Measurements from ENCODE around the gene NOTUM. TPM values are rescaled to one million over a fixed set of nuclear protein-coding genes. Genes with fewer than 3 reads are reported as not detected.

Gene NOTUM
- total RNA-seq, result 0.27 TPM

DNA sequence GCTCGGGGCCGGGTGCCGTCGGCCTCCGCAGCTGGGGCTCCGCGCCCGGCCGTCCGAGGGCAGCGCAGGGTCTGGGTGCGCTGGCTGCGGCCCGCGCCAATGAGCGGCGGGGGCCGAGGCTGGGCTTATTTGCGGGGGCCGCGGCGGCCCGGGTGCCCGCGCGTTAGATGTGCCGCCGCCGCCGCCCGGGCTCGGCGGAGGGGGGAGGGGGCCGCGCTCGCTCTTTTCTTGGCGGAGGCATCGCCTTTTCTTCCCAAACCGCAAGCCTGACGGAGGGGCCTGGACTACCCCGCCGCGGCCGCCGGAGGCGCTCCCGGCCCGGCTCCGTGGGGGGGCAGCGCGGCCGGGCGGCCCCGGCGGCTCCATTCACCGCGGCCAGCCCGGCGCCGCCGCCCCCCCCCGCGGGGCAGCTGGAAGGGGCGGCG is at the start of gene NOTUM:
NOTUM (minus strand) TSS at position 101 of the 425 bp plus-strand sequence. CDS start 278 bp downstream, outside the sequence.
- peak in 2 of 3 donors; percentile 44 to 58 for DNase-seq (ENCODE audit: low read depth in 2 of 3, low spot score in 2 of 3)

DNA sequence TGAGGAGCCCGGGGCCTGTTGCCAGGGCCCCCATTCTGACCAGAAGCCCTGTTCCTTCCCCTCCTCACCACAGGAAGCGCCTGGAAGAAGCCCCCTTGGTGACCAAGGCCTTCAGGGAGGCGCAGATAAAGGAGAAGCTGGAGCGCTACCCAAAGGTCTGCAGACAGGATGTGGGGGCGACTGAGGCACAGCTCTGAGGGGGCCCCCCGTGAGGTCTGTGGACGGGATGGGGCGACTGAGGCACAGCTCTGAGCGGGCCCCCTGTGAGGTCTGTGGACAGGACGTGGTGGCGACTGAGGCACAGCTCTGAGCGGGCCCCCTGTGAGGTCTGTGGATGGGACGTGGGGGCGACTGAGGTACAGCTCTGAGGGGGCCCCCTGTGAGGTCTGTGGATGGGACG is 48.4 kb upstream of the NOTUM start:
- DNase-seq (ENCODE audit: low read depth in 2 of 3, low spot score in 2 of 3), result peak in 1 of 3 donors; percentile 23

DNA sequence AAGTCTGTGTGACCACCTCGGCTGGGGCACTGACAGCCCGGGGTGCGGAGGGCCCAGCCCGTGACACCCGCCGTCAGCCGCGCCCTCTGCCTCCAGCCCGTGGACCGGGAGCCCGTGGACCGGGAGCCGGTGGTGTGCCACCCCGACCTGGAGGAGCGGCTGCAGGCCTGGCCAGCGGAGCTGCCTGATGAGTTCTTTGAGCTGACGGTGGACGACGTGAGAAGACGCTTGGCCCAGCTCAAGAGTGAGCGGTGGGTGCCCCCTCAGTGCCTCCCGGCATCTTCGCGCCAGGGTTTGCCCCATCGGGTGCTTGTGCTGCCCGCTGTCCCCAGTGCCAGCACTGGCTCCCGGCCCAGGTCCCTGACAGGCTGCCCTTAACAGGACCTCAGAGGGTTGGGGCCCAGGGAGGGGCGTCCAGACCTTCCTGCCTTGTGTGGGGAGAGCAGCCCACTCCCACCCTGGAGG is 48.0 kb upstream of the NOTUM start:
- no peak for DNase-seq (ENCODE audit: low read depth in 2 of 3, low spot score in 2 of 3)

DNA sequence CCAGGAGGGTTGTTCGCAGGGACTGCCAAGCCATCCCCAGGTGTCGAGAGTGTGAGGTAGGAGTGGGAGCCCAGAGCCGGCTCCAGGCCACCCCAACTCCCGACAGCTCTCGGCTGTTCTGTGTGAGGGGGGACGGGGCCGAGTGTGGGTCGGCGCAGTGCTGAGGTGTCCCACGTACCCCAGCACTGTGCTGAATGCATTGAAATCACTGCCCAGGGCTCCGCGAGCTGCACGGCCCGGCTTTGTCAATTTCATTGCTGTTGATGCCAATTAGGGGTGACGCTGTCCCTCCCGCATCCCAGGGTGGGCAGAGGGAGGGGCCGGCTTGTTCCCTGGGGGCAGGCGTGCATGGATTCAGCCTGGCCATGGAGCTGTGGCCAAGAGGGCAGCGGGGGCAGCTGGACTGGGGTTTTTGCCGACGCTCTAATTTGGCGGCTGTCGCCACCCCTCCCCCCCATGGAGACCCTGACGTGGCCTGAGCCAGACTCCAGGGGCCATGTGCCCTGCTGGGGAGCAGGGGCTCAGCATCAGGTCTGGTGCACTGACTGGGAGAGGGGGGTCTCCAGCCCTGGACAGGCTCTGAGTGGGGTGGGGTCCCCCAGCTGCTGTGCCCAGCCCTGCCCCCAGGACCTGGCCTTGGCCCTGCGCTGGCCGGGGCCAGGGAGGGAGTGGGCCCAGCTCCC is 47.4 kb upstream of the NOTUM start:
- DNase-seq (ENCODE audit: low read depth in 2 of 3, low spot score in 2 of 3), result no peak

DNA sequence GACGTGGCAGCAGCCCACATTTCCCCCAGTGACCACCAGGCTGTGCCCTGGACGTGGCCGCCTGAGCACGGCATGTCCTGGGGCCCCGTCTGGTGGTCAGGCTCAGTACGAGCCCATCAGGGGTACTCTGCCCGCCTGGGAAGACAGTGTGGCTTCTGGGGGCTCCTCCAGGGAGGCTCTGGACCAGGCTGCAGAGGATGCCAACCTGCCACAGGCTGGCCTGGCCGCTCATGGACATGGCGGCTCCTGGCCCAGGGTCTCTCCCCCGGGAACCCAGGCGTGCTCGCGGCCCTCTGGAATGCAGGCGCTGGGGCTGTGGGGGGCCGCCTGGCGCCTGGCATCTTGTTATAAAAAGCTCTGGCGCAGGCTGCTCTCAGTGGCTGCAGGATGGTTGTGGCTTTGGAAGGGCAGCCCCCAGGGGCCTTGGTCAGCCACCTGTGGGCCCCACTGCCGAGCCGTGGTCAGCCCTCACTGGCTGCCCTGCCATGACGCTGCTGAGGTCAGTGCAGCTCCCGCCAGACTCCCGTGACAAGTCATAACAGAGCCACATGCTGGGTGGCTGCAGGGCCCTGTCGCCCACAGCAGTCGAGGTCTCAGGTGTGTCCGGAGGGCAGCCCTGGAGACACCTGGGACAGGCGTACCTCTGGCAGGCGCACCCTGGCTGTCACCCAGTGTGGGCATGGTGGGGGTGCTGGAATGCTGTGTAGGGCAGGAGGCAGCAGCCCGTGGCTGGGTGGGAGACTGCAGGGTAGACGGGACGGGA is 46.7 kb upstream of the NOTUM start:
- no peak for DNase-seq (ENCODE audit: low read depth in 2 of 3, low spot score in 2 of 3)

DNA sequence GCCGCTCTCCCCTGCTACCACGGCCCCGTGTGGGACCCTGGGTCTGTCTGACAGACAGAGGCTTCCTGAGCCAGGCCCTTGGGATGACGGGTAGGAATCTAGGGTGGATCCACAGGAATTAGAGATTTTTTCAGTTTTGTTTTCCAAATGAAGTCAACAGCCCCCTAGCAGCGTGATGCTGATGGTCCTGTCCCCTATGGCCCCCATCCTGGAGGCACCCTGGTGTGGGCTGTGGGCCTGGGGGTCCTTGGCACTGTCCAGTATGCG is 46.2 kb upstream of the NOTUM start:
- no peak for DNase-seq (ENCODE audit: low read depth in 2 of 3, low spot score in 2 of 3)

DNA sequence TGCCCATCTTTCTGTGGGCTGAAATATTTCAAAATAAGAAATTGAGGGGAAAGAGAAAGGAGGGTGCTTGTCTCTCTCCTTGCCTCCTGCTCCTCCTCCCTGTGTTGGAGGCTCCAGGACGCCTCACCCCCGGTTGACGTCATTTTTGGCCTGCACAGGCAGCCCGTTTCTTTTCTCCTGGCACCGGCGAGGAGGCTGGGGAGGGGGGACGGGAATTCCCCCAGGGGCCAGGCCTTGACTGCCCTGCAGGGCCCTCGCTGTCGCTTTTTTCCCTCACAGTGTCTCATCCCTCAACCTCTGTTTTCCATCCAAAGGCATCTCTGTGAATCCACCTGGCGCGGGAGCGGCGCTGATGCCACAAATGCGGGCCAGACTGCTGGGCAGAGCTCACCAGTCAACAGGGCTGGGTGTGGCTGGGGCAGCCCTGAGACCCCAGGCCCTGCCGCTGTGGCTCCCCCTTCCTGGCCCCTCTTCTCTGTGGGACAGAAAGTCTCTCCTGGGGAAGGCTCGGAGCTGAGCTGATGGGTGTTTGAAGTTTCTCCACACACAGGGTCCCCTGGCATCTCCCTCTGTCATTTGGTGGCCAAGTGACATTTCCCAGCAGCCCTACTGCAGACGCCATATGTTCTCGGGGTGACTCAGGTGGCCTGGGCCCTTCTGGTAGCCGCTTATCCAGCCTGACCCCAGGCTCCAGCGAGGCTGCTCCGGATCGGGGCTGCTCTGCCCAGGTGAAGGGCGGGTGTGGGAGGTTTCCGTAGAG is 45.7 kb upstream of the NOTUM start:
- DNase-seq (ENCODE audit: low read depth in 2 of 3, low spot score in 2 of 3), result no peak

DNA sequence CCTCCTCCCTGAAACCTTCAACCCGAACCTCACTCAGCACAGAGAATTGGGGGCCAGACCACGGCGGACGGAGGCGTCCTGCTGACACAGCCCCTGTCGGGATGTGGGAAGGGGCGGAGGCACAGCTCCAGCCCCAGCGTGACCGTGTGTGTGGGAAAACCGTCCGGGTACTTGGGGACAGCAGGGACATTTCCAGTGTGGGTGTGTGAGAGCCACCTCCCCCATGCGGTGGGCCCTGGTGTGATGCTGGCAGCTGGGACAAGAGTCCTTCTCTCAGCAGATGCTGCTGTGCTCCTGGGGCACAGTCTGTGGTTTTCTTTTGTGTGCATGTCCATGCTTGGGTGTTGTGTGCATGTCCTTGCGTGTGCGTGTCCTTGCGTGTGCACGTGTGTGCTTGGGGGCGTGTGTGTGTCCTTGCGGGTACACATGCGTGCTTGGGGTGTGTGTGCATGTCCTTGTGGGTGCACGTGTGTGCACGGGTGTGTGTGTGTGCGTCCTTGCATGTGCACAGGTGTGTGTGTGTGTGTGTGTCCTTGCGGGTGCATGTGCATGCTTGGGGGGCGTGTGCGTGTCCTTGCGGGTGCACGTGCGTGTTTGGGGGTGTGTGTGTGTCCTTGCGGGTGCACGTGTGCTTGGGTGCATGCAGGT is 44.8 kb upstream of the NOTUM start:
- no peak for DNase-seq (ENCODE audit: low read depth in 2 of 3, low spot score in 2 of 3)

DNA sequence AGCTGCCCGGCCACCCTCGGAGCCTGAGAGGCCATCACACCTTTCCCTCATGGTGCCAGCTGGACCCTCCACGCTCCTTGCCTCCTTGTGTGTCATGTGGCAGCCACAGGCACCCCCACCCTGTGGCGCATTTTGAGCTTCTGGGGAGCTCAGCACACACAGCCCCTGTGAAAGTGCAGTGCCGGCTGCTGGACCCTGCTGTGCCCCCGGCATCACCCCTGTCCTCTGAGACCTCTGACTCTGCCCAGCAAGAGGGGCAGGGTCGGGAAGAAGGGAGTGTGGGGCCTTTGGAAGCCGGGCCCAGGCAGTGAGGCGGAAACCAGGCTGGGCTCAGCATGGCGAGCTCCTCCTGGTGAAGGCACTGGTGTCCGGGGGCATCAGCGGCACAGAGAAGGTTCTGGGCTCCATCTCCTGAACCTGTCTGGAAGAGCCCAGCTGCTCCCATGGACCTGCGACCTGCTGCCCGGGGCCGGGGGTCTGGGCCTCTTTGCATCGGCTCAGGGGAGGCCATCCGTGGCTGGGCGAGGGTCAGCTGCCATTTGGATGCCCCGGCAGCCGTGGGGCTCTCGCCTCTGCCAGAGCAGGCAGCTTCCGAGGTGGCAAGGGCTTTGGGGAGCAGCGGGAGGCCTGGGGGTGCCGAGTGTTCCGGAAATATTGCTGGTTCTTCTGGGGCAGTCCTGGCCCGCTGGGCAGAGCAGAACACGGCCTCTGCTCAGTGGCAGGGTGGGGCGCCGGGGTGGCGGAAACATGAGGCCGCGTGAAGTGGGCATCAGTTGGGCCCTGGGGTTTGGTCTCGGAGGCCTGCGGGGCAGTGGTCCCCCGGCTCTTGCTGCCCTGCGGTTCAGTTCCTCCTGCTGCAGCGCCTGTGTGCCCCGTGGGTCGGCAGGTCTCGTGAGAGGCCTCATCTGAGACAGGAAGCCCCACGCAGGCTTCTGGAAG is 43.8 kb upstream of the NOTUM start:
- DNase-seq (ENCODE audit: low read depth in 2 of 3, low spot score in 2 of 3), result no peak

DNA sequence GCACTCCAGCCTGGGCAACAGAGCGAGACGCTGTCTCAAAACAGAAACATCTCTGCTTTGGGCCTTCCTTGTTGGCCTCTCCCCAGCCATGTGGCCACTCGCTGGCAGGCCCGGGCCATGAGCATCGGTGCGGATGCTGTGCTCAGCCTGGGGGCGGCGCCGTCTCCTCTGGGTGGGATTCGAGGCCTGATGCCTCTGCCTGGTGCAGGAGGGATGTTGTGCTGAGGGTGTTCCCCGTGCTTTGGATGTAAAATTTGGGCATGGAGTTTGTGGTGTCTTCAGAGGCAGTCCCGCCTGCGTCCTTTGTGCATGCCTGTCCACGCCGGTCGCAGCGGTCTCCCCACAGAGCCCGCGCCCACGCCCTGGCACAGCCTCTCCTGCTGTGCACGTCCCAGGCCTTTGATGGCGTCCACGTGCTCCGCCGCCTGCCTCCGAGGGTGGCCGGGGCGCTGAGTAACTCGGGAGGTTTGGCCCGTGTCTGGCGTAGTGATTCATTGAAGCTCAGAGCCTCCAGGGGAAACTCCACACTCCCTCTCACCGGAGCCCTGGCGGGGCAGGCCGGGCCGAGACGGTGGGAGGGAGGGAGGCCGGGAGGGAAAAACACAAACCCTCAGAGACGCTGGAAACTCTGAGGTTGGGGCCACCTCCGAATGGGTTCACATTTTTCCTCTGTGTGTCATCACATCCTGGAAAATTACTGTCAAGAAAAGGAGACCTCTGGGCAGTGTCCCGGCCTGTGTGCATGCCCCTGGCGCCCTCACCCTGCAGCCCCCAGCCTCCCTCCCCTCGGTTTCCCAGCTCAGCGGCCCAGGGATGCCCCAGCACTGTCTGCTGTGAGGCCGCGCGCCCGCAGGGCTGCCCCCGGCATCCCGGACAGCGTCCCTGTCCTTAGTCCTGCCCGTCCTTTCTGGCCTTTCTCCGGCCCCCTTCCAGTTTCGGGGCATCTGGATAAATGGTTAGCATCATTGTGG is 42.7 kb upstream of the NOTUM start:
- DNase-seq (ENCODE audit: low read depth in 2 of 3, low spot score in 2 of 3), result no peak

DNA sequence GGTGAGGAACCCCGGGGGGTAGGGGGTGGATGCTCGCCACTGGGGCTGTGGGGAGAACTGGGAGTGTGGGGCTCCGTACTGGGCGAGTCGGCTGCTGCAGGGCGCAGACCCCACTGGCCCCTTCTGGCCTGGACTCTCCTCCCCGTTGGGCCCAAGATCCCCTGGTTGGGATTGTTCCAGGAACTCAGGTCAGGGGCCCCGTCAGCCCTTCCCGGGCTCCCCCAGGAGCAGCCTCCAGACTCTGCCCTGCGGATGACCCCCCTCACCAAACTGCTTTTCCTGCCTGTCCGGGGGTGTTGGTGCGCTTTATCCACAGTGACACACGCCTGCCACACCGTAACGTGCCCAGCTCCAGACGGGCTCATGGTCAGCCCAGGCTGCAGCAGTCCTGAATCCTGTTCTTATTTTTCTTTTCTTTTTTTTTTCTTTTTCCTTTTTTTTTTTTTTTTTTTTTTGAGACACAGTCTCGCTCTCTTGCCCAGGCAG is 40.6 kb upstream of the NOTUM start:
- DNase-seq (ENCODE audit: low read depth in 2 of 3, low spot score in 2 of 3), result no peak

DNA sequence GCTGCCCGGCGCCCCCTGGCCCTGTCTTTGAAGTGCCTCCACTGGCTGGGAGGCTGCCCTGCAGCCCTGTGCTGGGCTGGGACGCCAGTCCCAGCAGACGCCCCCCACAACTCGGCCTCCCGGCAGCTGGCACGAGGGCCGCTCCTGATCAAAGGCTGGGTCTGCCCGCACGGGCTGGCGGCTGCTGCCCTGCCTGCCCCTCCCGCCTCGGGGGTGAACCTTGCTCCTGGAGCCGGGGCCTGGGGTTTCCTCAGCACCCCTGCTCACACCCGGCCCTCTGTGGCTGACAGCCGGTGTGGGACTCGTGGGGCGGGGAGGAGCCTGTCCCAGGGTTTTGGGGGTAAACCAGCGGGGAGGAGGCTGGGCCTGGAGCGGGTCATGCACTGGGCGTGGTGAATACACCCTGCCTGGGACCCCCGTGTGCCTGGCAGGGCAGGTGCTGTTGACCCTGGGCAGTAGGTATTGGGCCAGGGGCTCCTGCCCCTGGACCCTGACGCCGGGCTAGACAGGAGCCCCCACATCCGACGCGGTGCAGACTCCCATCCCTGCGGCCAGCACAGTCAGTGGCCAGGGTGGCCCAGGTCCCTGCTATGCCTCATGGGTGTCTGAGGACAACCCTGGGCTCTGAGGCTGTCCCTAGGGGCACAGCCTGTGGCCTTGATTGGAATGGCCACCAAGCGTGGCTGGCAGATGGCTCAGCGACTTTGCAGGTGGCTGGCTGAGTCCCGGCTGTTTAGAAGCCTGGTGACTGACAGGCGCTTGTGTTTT is 40.0 kb upstream of the NOTUM start:
- no peak for DNase-seq (ENCODE audit: low read depth in 2 of 3, low spot score in 2 of 3)

DNA sequence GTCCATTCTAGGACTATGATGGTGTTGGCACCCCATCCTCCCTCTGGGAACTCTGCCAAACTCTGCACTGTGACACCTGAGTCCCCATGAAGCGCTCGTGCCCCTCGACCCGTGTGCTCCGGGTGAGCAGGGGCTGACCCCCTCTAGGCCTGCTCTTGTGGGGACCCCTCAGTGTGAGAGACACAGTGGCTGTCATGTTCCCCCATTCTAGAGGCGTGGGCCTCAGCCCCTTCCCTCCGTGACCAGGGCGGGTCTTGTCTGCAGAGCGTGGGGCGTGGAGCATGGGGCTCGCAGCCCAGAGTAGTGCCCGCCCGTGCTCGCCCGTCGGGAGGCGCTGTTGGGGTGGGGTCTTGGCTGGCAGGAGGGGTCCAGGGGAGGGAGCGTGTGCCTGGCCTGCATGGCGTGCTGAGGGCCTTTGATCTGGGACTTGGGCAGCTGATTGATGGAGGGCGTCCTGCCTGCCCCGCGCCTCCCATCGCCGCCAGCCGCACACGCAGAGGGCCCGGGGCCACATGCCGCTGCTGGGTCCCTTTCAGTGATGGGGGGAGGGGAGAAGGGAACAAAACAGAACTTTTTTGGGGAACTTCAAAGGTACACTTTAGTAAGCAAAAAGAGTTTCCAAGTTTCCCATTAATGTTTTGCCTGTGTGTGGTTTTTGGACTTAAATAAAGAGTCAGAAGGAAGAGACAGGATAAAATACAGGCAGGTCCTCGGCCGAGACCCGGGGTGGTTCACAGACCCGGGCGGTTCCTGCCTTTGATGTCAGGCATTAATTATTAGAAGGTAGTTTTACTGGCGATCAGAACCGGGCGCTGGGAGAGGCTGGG is 39.2 kb upstream of the NOTUM start:
- no peak for DNase-seq (ENCODE audit: low read depth in 2 of 3, low spot score in 2 of 3)

DNA sequence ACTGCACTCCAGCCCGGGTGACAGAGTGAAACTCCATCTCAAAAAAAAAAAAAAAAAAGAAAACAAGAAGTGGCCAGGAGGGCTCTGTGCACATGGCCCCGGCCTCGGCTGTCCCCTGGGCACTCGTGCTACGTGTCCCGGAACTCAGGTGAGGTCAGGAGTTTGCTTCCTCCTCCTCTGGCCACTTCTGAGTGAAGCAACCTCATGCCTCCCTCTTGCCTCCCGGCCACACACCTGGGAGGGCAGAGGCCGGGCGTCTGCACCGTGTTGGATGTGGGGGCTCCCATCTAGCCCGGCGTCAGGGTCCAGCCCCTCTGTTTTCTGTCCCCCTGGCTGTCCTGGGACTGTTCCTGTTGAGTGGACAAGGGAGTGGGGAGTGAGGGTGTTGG is 38.6 kb upstream of the NOTUM start:
- no peak for DNase-seq (ENCODE audit: low read depth in 2 of 3, low spot score in 2 of 3)

DNA sequence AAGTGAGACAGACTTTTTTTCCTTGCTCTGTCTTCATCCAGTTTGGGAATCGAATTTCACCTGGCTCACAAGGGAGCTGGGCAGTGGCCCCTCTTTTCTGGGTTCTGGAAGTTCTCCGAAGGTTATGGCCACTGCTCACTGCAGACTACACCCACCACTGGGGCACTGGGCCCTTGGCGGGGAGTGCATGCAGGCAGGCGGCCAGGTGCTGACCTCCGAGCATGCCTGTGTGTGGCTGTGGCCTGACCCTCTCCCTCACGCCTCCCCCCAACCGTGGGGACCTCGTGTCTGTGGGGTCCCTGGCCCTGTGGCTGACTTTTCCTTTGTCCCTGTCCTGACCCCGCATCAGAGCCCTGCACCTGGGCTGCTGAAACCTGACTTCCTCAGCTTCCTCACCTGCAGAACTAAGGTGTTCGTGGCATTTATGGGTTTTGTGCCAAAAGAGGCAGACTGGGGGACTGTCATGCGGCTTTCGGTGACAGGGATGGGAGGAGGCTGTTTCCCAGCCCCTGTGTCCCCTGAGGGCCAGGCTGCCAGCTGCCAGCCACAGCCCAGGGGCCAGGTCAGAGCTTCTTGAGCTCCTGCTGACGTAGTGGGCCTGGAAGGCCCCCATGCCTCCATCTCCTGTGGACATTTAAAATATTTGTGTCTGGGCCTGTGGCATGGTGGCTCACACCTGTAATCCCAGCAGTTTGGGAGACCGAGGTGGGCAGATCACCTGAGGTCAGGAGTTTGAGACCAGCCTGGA is 37.9 kb upstream of the NOTUM start:
- no peak for DNase-seq (ENCODE audit: low read depth in 2 of 3, low spot score in 2 of 3)

DNA sequence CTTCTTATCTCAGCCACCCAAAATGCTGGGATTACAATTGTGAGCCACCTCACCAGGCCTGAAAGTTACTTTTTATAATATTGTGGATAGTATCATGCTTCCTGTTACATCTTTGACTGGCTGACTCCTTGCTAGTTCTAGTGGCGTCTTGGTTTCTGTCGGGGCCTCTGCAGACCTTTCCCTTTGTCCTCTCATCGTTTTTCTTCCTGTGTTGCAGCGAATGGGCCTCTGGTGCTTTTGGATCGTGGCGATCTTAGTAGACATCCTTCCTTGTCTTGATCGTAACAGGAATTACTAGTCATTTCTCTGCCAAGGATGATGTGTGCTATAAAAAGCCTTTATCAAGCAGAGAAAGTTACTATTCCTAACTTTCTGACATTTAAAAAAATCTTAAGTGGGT is 37.2 kb upstream of the NOTUM start:
- no peak for DNase-seq (ENCODE audit: low read depth in 2 of 3, low spot score in 2 of 3)

Measured in hematopoietic multipotent progenitor cell (in vitro differentiated cells).